Peyer's patch (tissue), 4 donors: Measurements from ENCODE around the gene RCBTB2. TPM values are rescaled to one million over a fixed set of nuclear protein-coding genes. Genes with fewer than 3 reads are reported as not detected.

ENCODE experiments used
- DNase-seq, 3 donors: peaks; one replicate each; pipeline ENCODE4 v3.0.0-alpha.2; 2017 to 2019
- H3K27ac ChIP-seq, 4 donors: fragments of 200-600 bp; sonication (generic); one replicate each; pipeline ENCODE4 v1.5.1; 2016 to 2019
- H3K27me3 ChIP-seq, 2 donors: fragments of 200-600 bp; sonication (generic); one replicate each; pipeline ENCODE4 v1.5.1; 2019
- H3K36me3 ChIP-seq, 3 donors: fragments of 200-600 bp; sonication (generic); one replicate each; pipeline ENCODE4 v1.5.1; 2016 to 2019
- H3K4me1 ChIP-seq, 4 donors: fragments of 200-600 bp; sonication (generic); one replicate each; pipeline ENCODE4 v1.5.1; 2016 to 2019
- H3K4me3 ChIP-seq, 4 donors: fragments of 200-600 bp; sonication (generic); 1 replicate in 3 of 4; 2 replicates in 1 of 4; pipeline ENCODE4 v1.5.1; 2016 to 2019; ENCODE audit warnings: mild to moderate bottlenecking in 1 of 4
- H3K9me3 ChIP-seq, 4 donors: fragments of 200-600 bp; sonication (generic); one replicate each; pipeline ENCODE4 v1.5.1; 2016 to 2019; ENCODE audit warnings: mild to moderate bottlenecking in 1 of 4
- CTCF ChIP-seq, 6 experiments: fragments of 450-650 bp in 4 of 6; fragments of 200-600 bp in 2 of 6; sonication (generic) in 1 of 6; IDR thresholded peaks; one replicate each; pipeline ENCODE4 v1.5.1; 2017 to 2019; ENCODE audit warnings: antibody characterized with exemption in 6 of 6, mild to moderate bottlenecking in 3 of 6, moderate library complexity in 1 of 6
- POLR2A ChIP-seq, 2 donors: fragments of 450-650 bp; IDR thresholded peaks; one replicate each; pipeline ENCODE4 v1.5.1; 2017; ENCODE audit warnings: antibody characterized with exemption in 2 of 2, mild to moderate bottlenecking in 2 of 2, moderate library complexity in 2 of 2
- total RNA-seq, 4 donors: library from RNA; depleted of rRNA; stranded (reverse); fragments of >200 nt; gene quantifications; one replicate each; pipeline ENCODE4 v1.1.0, GENCODE V29; 2016

RCBTB2 gene
- total RNA-seq, 4 donors from 2014 or later, result 3.2 to 6.3 (median 5.2) TPM

GRCh38 chr13:48449656-48450055 lies 83.2 kb downstream of the RCBTB2 start:
- Histone ChIP-seq H3K27ac (no peak overlapping the region), H3K36me3 (peaks cover 0 to 9% (median 0%) of the 10 kb centered on the region in 3 donors), H3K27me3 (no peaks in the 10 kb centered on the region), H3K4me3 (no peak overlapping the region), H3K9me3 (no peaks in the 10 kb centered on the region), H3K4me1 (no peaks in the 10 kb centered on the region)
- no peak for TF ChIP-seq CTCF (IDR thresholded peaks at IDR 0.05)
- no peak for TF ChIP-seq POLR2A (IDR thresholded peaks at IDR 0.05)
- no peak for DNase-seq

- no peak for DNase-seq
- H3K27ac ChIP-seq, result no peak overlapping the region
- no peaks in the 10 kb centered on the region for H3K27me3 ChIP-seq
- H3K4me1 ChIP-seq, result no peaks in the 10 kb centered on the region
- H3K9me3 ChIP-seq, result no peaks in the 10 kb centered on the region
- TF ChIP-seq POLR2A (IDR thresholded peaks at IDR 0.05), result no peak
- no peak for TF ChIP-seq CTCF (IDR thresholded peaks at IDR 0.05)
- H3K36me3 ChIP-seq, result peaks cover 0 to 7% (median 0%) of the 10 kb centered on the region in 3 donors
- H3K4me3 ChIP-seq, result no peak overlapping the region
Observed at GRCh38 chr13:48448959-48449614, 83.8 kb downstream of the RCBTB2 start.

GRCh38 chr13:48448285-48448958 lies 84.5 kb downstream of the RCBTB2 start:
- H3K9me3 ChIP-seq, result no peaks in the 10 kb centered on the region
- H3K27me3 ChIP-seq, result no peaks in the 10 kb centered on the region

GRCh38 chr13:48446464-48446863 lies 86.4 kb downstream of the RCBTB2 start:
- TF ChIP-seq POLR2A (IDR thresholded peaks at IDR 0.05), result no peak
- TF ChIP-seq CTCF (IDR thresholded peaks at IDR 0.05), result no peak
- no peak overlapping the region for H3K27ac ChIP-seq

More at GRCh38 chr13:48448285-48448958, 84.5 kb downstream of the RCBTB2 start:
- TF ChIP-seq CTCF (IDR thresholded peaks at IDR 0.05) (no peak), POLR2A (IDR thresholded peaks at IDR 0.05) (no peak)
- H3K4me3 ChIP-seq, result no peak overlapping the region
- H3K36me3 ChIP-seq, result peaks cover 0 to 4% (median 0%) of the 10 kb centered on the region in 3 donors
- H3K27ac ChIP-seq, result peak overlapping the region in 1 of 4 donors; percentile 4
- H3K4me1 ChIP-seq, result no peaks in the 10 kb centered on the region
- DNase-seq, result no peak

GRCh38 chr13:48443442-48444208 lies 89.3 kb downstream of the RCBTB2 start:
- Histone ChIP-seq H3K27me3 (no peaks in the 10 kb centered on the region), H3K36me3 (peaks cover 0 to 4% (median 0%) of the 10 kb centered on the region in 3 donors), H3K9me3 (no peaks in the 10 kb centered on the region), H3K4me3 (no peak overlapping the region), H3K27ac (no peak overlapping the region), H3K4me1 (no peaks in the 10 kb centered on the region)
- TF ChIP-seq CTCF (IDR thresholded peaks at IDR 0.05) (no peak), POLR2A (IDR thresholded peaks at IDR 0.05) (no peak)
- no peak for DNase-seq

More at GRCh38 chr13:48446464-48446863, 86.4 kb downstream of the RCBTB2 start:
- DNase-seq, result no peak
- peaks cover 0 to 4% (median 0%) of the 10 kb centered on the region in 3 donors for H3K36me3 ChIP-seq
- no peaks in the 10 kb centered on the region for H3K9me3 ChIP-seq
- H3K4me3 ChIP-seq, result no peak overlapping the region
- no peaks in the 10 kb centered on the region for H3K4me1 ChIP-seq
- H3K27me3 ChIP-seq, result no peaks in the 10 kb centered on the region

Other genes starting within 250 kb of the RCBTB2 start
- 10 to 100 TPM; 18.2 to 79.2 (median 22.7) TPM for gene RB1, start 229.3 kb downstream of the RCBTB2 start, total RNA-seq
- 10 to 100 TPM in 1 of 4 donors, 1 to 10 TPM in 3; 2.8 to 19.0 (median 5.4) TPM for gene LPAR6, start 120.0 kb downstream of the RCBTB2 start, total RNA-seq
- gene CYSLTR2, start 120.8 kb upstream of the RCBTB2 start, total RNA-seq, result 1 to 10 TPM in 1 of 4 donors, under 1 TPM in 2, not detected in 1; 0.80 to 1.2 (median 0.83) TPM